Activated T-cell treated with anti-CD3 and anti-CD28 coated beads, Interleukin-2, amount 50 U/mL, for 24 hours (primary cell): Measurements from ENCODE around the gene SAG.

ENCODE experiments used
- DNase-seq: peaks from one replicate; pipeline ENCODE4 v3.0.0-alpha.2; 2020
- H3K27ac Mint-ChIP-seq: 2 replicates; pipeline ENCODE4 v1.8.0; 2020; ENCODE audit warnings: mild to moderate bottlenecking, mixed read lengths
- H3K27me3 Mint-ChIP-seq: 2 replicates; pipeline ENCODE4 v1.8.0; 2020; ENCODE audit warnings: mixed read lengths
- H3K36me3 Mint-ChIP-seq: 2 replicates; pipeline ENCODE4 v1.8.0; 2020; ENCODE audit warnings: low read depth, mixed read lengths
- H3K4me1 Mint-ChIP-seq: 2 replicates; pipeline ENCODE4 v1.8.0; 2020; ENCODE audit warnings: low read depth, mixed read lengths
- H3K4me3 Mint-ChIP-seq: 2 replicates; pipeline ENCODE4 v1.8.0; 2020; ENCODE audit warnings: mild to moderate bottlenecking, moderate library complexity, mixed read lengths
- H3K9me3 Mint-ChIP-seq: 2 replicates; pipeline ENCODE4 v1.8.0; 2020; ENCODE audit warnings: mixed read lengths

Gene SAG

DNA sequence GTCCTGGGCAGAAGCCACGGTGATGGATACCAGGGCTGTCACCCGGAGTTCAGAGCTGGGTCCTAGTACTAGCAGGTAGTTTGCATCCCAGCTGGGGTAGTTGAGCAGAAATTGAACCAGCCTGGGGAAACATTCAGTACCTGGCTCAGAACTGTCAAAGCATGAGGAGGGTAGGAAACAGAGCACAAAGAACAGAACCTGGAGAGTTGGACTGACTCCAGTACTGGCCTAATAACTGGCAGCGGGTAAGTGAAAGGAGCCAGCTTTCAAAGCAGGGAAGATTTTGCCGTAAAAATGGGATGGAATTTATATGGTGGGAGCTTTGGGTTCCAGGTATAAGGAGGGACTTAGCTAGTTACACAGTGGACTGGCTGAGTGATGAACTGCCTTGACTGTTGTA lies 32.4 kb upstream of the SAG start:
- Mint-ChIP-seq H3K9me3 (no peaks in the 10 kb centered on the region), H3K27ac (no peak overlapping the region), H3K4me3 (no peak overlapping the region)

GRCh38 chr2:233278921-233279320 lies 28.7 kb upstream of the SAG start:
- Mint-ChIP-seq H3K9me3 (no peaks in the 10 kb centered on the region), H3K27me3 (no peaks in the 10 kb centered on the region), H3K36me3 (peaks cover 98% of the 10 kb centered on the region), H3K4me3 (no peak overlapping the region), H3K27ac (no peak overlapping the region), H3K4me1 (peaks cover 29% of the 10 kb centered on the region)
- DNase-seq: no peak

More for the DNA sequence above, 32.4 kb upstream of the SAG start:
- Mint-ChIP-seq H3K36me3 (peaks cover 97% of the 10 kb centered on the region), H3K27me3 (no peaks in the 10 kb centered on the region), H3K4me1 (peaks cover 38% of the 10 kb centered on the region)
- no peak for DNase-seq

GRCh38 chr2:233280114-233280693 lies 27.4 kb upstream of the SAG start:
- DNase-seq: no peak
- H3K27ac Mint-ChIP-seq: peak overlapping the region; percentile 68
- peaks cover 31% of the 10 kb centered on the region for H3K4me1 Mint-ChIP-seq
- H3K9me3 Mint-ChIP-seq: no peaks in the 10 kb centered on the region
- H3K36me3 Mint-ChIP-seq: peaks cover 98% of the 10 kb centered on the region
- H3K27me3 Mint-ChIP-seq: no peaks in the 10 kb centered on the region
- H3K4me3 Mint-ChIP-seq: no peak overlapping the region

DNA sequence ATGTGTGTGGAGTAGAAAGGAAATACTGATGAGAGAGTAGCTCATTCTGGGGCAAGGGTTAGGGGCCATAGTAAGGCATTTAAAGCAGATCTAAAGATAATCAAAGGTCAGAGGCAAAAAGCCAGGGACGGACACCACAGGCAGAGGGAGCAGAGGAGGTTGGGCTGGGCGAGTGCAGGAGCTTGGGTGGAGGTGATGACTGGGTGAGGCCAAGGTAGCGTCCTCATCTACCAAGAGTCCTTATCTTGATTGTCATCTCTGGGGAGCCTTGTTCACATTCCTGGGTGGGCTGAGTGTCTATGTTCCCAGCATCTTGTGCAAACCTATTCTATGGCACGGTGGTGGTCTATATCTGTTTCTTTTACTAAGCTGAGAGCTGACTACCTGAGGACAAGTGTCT lies 26.1 kb upstream of the SAG start:
- H3K27me3 Mint-ChIP-seq: no peaks in the 10 kb centered on the region
- H3K4me3 Mint-ChIP-seq: no peak overlapping the region
- no peaks in the 10 kb centered on the region for H3K9me3 Mint-ChIP-seq
- H3K27ac Mint-ChIP-seq: peak overlapping the region; percentile 77
- H3K36me3 Mint-ChIP-seq: peaks cover 97% of the 10 kb centered on the region
- DNase-seq: no peak
- peaks cover 34% of the 10 kb centered on the region for H3K4me1 Mint-ChIP-seq

- no peaks in the 10 kb centered on the region for H3K9me3 Mint-ChIP-seq
- H3K27me3 Mint-ChIP-seq: no peaks in the 10 kb centered on the region
- peaks cover 34% of the 10 kb centered on the region for H3K4me1 Mint-ChIP-seq
- peak overlapping the region; percentile 77 for H3K27ac Mint-ChIP-seq
- no peak overlapping the region for H3K4me3 Mint-ChIP-seq
- DNase-seq: peak; percentile 22
- peaks cover 98% of the 10 kb centered on the region for H3K36me3 Mint-ChIP-seq
Measured at GRCh38 chr2:233281992-233282603, 25.5 kb upstream of the SAG start.

DNA sequence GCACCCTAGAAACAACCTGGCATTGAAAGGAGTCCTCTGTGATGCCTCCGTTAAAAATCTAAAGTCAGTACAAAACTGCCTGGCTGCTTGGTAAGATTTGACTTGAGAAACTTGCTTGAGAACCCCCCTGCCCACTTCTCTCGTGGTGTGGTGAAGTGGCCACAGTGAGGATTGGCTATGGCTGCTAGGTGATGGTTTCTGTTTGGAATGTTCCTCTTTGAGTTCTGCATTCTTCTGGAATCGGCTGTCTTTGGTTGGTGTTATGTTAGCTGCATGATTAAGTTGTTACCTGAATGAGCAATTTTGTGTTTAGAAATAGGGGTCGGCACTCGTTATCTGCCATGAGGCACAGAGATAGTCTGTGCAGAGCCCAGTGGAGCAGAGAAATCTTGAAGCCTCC lies 21.7 kb upstream of the SAG start:
- no peaks in the 10 kb centered on the region for H3K9me3 Mint-ChIP-seq
- H3K4me1 Mint-ChIP-seq: peaks cover 29% of the 10 kb centered on the region
- H3K4me3 Mint-ChIP-seq: no peak overlapping the region
- no peaks in the 10 kb centered on the region for H3K27me3 Mint-ChIP-seq
- peak overlapping the region; percentile 69 for H3K27ac Mint-ChIP-seq
- peak; percentile 6 for DNase-seq
- H3K36me3 Mint-ChIP-seq: peaks cover 95% of the 10 kb centered on the region

DNA sequence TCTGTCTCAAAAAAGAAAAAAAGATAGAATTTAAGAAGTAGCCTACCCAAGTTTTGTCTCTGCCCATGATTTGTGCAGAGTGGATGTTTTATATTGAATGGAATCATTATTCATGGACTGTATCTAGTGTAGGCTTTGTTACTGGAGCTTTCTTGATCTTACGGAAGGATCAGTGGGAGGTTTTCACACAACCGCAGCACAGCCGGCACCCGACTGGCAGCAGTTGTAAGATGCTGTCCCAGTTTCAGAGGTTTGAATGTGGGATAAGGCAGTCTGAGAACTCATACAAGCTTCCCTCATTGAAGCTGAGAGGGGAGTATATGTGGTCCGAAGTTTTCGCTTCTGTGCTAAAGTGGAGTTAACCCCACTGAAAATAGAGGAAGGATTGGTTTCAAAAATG lies 19.7 kb upstream of the SAG start:
- Mint-ChIP-seq H3K27ac (peak overlapping the region; percentile 67), H3K4me3 (no peak overlapping the region), H3K36me3 (peaks cover 95% of the 10 kb centered on the region), H3K4me1 (peaks cover 11% of the 10 kb centered on the region), H3K27me3 (no peaks in the 10 kb centered on the region), H3K9me3 (no peaks in the 10 kb centered on the region)
- peak; percentile 14 for DNase-seq

GRCh38 chr2:233288663-233289062 lies 19.0 kb upstream of the SAG start:
- peak overlapping the region; percentile 64 for H3K27ac Mint-ChIP-seq
- DNase-seq: peak; percentile 11
- peaks cover 8% of the 10 kb centered on the region for H3K4me1 Mint-ChIP-seq
- H3K4me3 Mint-ChIP-seq: no peak overlapping the region
- H3K27me3 Mint-ChIP-seq: no peaks in the 10 kb centered on the region
- peaks cover 96% of the 10 kb centered on the region for H3K36me3 Mint-ChIP-seq
- no peaks in the 10 kb centered on the region for H3K9me3 Mint-ChIP-seq

- DNase-seq: peak; percentile 21
- Mint-ChIP-seq H3K9me3 (no peaks in the 10 kb centered on the region), H3K27me3 (no peaks in the 10 kb centered on the region), H3K4me1 (peaks cover 8% of the 10 kb centered on the region), H3K27ac (peak overlapping the region; percentile 32), H3K4me3 (no peak overlapping the region), H3K36me3 (peaks cover 96% of the 10 kb centered on the region)
Measured at GRCh38 chr2:233289648-233290047, 18.0 kb upstream of the SAG start.

DNA sequence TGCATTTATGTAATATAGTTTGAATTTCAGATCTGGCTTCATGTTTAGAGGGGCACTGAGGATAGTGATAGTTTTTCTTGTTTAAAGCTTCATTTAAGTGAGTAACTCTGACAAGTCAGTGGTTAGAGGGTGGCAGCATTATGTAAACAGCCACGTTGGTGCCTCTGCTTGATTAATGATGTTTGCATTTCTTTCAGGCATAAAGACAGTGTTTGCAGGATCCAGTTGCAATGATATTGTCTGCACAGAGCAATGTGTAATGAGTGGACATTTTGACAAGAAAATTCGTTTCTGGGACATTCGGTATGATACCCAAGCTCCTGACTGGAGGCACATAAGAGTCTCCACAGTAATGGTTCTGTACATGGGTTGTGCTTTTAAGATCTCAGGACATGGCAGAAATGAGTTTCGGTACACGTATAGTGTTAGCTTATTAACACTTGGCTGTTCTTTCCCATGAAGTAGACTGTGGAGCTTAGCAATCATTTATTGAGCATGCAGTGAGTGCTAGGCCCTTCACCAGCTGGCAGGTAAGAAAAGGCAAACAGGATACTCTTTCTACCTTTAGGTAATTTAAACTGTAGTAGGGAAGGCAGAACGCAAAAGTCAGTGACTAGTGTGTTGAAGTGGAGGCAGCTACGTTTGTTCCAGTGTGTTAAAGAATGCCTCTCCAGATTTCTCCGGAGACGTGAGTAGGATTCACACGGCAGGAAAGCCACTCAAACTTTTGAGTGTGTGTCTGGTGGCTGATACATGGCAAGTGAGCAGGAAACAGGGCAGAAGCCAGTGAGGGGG lies 17.4 kb upstream of the SAG start:
- peaks cover 96% of the 10 kb centered on the region for H3K36me3 Mint-ChIP-seq
- H3K9me3 Mint-ChIP-seq: no peaks in the 10 kb centered on the region
- no peak for DNase-seq
- H3K4me1 Mint-ChIP-seq: peaks cover 4% of the 10 kb centered on the region
- H3K4me3 Mint-ChIP-seq: no peak overlapping the region
- H3K27me3 Mint-ChIP-seq: no peaks in the 10 kb centered on the region
- peak overlapping the region; percentile 79 for H3K27ac Mint-ChIP-seq

- no peak overlapping the region for H3K27ac Mint-ChIP-seq
- peak; percentile 18 for DNase-seq
- peaks cover 59% of the 10 kb centered on the region for H3K36me3 Mint-ChIP-seq
- H3K4me3 Mint-ChIP-seq: no peak overlapping the region
- H3K9me3 Mint-ChIP-seq: no peaks in the 10 kb centered on the region
- no peaks in the 10 kb centered on the region for H3K4me1 Mint-ChIP-seq
- H3K27me3 Mint-ChIP-seq: no peaks in the 10 kb centered on the region
Measured at GRCh38 chr2:233295891-233296290, 11.7 kb upstream of the SAG start.

DNA sequence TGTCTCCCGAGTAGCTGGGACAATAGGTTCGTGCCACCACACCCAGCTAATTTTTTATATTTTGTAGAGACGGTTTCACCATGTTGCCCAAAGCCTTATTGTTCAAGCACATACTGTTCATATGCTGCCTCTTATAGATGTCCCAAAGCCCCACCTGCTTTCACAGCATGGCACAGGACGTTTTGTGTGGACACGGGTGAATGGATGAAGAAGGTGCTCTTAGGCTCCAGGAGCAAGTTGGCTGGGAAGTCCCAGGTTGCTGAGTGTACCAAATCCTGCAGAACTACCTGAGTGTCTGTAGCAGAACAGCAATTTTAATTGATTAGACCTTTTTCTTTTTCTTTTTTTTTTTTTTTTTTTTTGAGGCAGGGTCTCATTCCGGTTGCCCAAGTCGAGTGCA lies 10.5 kb upstream of the SAG start:
- H3K9me3 Mint-ChIP-seq: no peaks in the 10 kb centered on the region
- no peaks in the 10 kb centered on the region for H3K27me3 Mint-ChIP-seq
- no peaks in the 10 kb centered on the region for H3K4me1 Mint-ChIP-seq
- H3K4me3 Mint-ChIP-seq: no peak overlapping the region
- peaks cover 48% of the 10 kb centered on the region for H3K36me3 Mint-ChIP-seq
- DNase-seq: peak; percentile 7
- H3K27ac Mint-ChIP-seq: no peak overlapping the region

GRCh38 chr2:233300401-233300800 lies 7.2 kb upstream of the SAG start:
- Mint-ChIP-seq H3K4me3 (no peak overlapping the region), H3K9me3 (no peaks in the 10 kb centered on the region), H3K27ac (no peak overlapping the region), H3K36me3 (peaks cover 14% of the 10 kb centered on the region), H3K4me1 (no peaks in the 10 kb centered on the region), H3K27me3 (no peaks in the 10 kb centered on the region)
- DNase-seq: no peak

DNA sequence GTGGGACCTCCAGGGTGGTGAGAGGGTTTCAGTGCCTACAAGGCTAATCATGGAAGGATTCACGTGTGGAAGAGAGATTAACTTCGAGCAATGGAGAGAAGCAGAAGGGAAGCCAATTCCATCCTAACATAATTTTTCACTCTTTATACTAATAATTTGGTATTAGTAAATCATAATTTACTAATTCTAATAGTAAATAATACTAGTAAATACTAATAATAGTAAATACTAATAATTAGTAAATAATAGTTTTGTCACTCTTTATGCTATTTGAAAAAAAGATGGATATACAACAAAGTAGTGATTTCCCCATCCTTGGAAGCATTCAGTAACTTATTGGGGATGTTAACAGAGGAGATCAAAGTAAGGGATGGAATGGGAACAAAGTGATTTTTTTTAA lies 6.4 kb upstream of the SAG start:
- no peak overlapping the region for H3K4me3 Mint-ChIP-seq
- H3K27me3 Mint-ChIP-seq: no peaks in the 10 kb centered on the region
- H3K9me3 Mint-ChIP-seq: no peaks in the 10 kb centered on the region
- H3K27ac Mint-ChIP-seq: no peak overlapping the region
- H3K4me1 Mint-ChIP-seq: no peaks in the 10 kb centered on the region
- DNase-seq: no peak
- peaks cover 6% of the 10 kb centered on the region for H3K36me3 Mint-ChIP-seq

DNA sequence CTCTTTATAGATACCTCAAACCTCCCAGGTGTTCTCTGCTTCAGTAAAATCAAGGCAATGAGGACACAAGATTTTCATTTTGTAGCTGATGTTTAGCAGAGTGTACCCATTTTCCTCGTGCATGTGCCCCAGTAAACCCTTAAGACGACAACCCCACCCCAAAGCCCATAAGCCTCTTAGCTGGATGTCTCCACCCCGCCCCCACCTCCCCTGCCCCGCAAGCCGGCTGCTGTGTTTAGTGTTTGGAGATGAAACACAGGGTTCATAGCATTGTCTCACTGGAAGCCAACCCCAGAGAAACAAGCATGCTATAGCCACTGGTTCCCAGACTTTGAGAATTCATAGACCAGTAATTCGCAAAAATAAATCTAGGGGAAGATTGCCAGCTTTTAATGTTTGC lies 5.8 kb upstream of the SAG start:
- H3K4me3 Mint-ChIP-seq: no peak overlapping the region
- DNase-seq: no peak
- no peaks in the 10 kb centered on the region for H3K9me3 Mint-ChIP-seq
- no peak overlapping the region for H3K27ac Mint-ChIP-seq
- H3K36me3 Mint-ChIP-seq: peaks cover 4% of the 10 kb centered on the region
- no peaks in the 10 kb centered on the region for H3K27me3 Mint-ChIP-seq
- no peaks in the 10 kb centered on the region for H3K4me1 Mint-ChIP-seq
